ENCODE measurements around the gene BLM. TPM values are rescaled to one million over a fixed set of nuclear protein-coding genes. Genes with fewer than 3 reads are reported as not detected.

Gene BLM
- total RNA-seq, 4 donors from 2014 or later: 11.6 to 18.2 (median 14.5) TPM

- no peak for DNase-seq
- intact Hi-C loops (cut with DNase I; ENCODE audit: low total_unique reads): no loop called here
- TF ChIP-seq POLR2A (IDR thresholded peaks at IDR 0.05) (no peak), CTCF (IDR thresholded peaks at IDR 0.05 in 4 of 5, conservative IDR thresholded peaks at IDR 0.05 in 1 of 5) (no peak)
- Histone ChIP-seq H3K27me3 (no peaks in the 10 kb centered on the region), H3K4me3 (no peak overlapping the region), H3K36me3 (no peaks in the 10 kb centered on the region), H3K4me1 (no peaks in the 10 kb centered on the region), H3K27ac (no peak overlapping the region), H3K9me3 (no peaks in the 10 kb centered on the region)
- no peak for ATAC-seq
- in situ Hi-C loops (cut with MboI; ENCODE audit: low sequenced_read_pairs in 4 of 4): no loop called here
Observed at GRCh38 chr15:90744759-90745402, 27.7 kb downstream of the BLM start.

GRCh38 chr15:90749754-90750153 lies 32.6 kb downstream of the BLM start:
- Histone ChIP-seq H3K9me3 (no peaks in the 10 kb centered on the region), H3K4me1 (no peaks in the 10 kb centered on the region), H3K27me3 (no peaks in the 10 kb centered on the region), H3K27ac (no peak overlapping the region), H3K4me3 (no peak overlapping the region), H3K36me3 (no peaks in the 10 kb centered on the region)
- intact Hi-C loops (cut with DNase I; ENCODE audit: low total_unique reads) (no loop called here), in situ Hi-C loops (cut with MboI; ENCODE audit: low sequenced_read_pairs in 4 of 4) (no loop called here)
- TF ChIP-seq CTCF (IDR thresholded peaks at IDR 0.05 in 4 of 5, conservative IDR thresholded peaks at IDR 0.05 in 1 of 5): no peak
- TF ChIP-seq POLR2A (IDR thresholded peaks at IDR 0.05): no peak
- no peak for ATAC-seq
- DNase-seq: no peak

GRCh38 chr15:90750186-90750585 lies 33.0 kb downstream of the BLM start:
- DNase-seq (no peak), ATAC-seq (no peak)
- no peak overlapping the region for H3K27ac ChIP-seq
- no peaks in the 10 kb centered on the region for H3K4me1 ChIP-seq
- no peak overlapping the region for H3K4me3 ChIP-seq
- no peaks in the 10 kb centered on the region for H3K9me3 ChIP-seq
- TF ChIP-seq POLR2A (IDR thresholded peaks at IDR 0.05): no peak
- no peak for TF ChIP-seq CTCF (IDR thresholded peaks at IDR 0.05 in 4 of 5, conservative IDR thresholded peaks at IDR 0.05 in 1 of 5)
- no peaks in the 10 kb centered on the region for H3K36me3 ChIP-seq
- in situ Hi-C loops (cut with MboI; ENCODE audit: low sequenced_read_pairs in 4 of 4): no loop called here
- no peaks in the 10 kb centered on the region for H3K27me3 ChIP-seq
- intact Hi-C loops (cut with DNase I; ENCODE audit: low total_unique reads): no loop called here

GRCh38 chr15:90751300-90751825 lies 34.2 kb downstream of the BLM start:
- Histone ChIP-seq H3K27me3 (no peaks in the 10 kb centered on the region), H3K27ac (no peak overlapping the region), H3K4me1 (no peaks in the 10 kb centered on the region), H3K36me3 (no peaks in the 10 kb centered on the region), H3K4me3 (no peak overlapping the region), H3K9me3 (no peaks in the 10 kb centered on the region)
- in situ Hi-C loops (cut with MboI; ENCODE audit: low sequenced_read_pairs in 4 of 4): no loop called here
- intact Hi-C loops (cut with DNase I; ENCODE audit: low total_unique reads): no loop called here
- DNase-seq: no peak
- TF ChIP-seq POLR2A (IDR thresholded peaks at IDR 0.05): no peak
- no peak for TF ChIP-seq CTCF (IDR thresholded peaks at IDR 0.05 in 4 of 5, conservative IDR thresholded peaks at IDR 0.05 in 1 of 5)
- ATAC-seq: no peak

- Histone ChIP-seq H3K4me3 (no peak overlapping the region), H3K27me3 (no peaks in the 10 kb centered on the region), H3K36me3 (no peaks in the 10 kb centered on the region), H3K4me1 (peaks cover 0 to 7% of the 10 kb centered on the region in 2 donors), H3K9me3 (no peaks in the 10 kb centered on the region), H3K27ac (no peak overlapping the region)
- DNase-seq: no peak
- ATAC-seq: no peak
- in situ Hi-C loops (cut with MboI; ENCODE audit: low sequenced_read_pairs in 4 of 4) (no loop called here), intact Hi-C loops (cut with DNase I; ENCODE audit: low total_unique reads) (no loop called here)
- no peak for TF ChIP-seq POLR2A (IDR thresholded peaks at IDR 0.05)
- TF ChIP-seq CTCF (IDR thresholded peaks at IDR 0.05 in 4 of 5, conservative IDR thresholded peaks at IDR 0.05 in 1 of 5): no peak
Observed at GRCh38 chr15:90756916-90757315, 39.8 kb downstream of the BLM start.
